ENCODE measurements around the gene SLC26A3.

The SLC26A3 gene

GRCh38 chr7:107758667-107759066 lies 44.4 kb downstream of the SLC26A3 start:
- TF ChIP-seq CTCF (IDR thresholded peaks at IDR 0.05; ENCODE audit: low read depth, low read length) = no peak
- H3K4me3 ChIP-seq (ENCODE audit: low read depth, low read length) = no peak overlapping the region

DNA sequence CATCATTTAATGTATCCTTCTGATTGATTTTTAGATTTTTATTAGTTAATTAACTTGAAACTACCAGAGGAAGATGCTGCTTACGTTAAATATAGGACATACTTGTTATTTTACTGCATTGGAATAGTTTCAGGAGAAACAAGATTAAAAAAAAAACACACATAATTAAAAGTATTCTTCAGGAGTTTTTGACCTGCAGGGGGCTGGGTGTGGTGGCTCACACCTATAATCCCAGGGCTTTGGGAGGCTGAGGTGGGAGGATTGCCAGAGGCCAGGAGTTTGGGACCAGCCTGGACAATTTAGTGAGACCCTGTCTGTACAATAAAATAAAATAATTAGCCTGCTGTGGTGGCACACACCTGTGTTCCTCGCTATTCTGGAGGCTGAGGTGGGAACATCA lies 48.4 kb downstream of the SLC26A3 start:
- no peak for TF ChIP-seq CTCF (IDR thresholded peaks at IDR 0.05; ENCODE audit: low read depth, low read length)

DNA sequence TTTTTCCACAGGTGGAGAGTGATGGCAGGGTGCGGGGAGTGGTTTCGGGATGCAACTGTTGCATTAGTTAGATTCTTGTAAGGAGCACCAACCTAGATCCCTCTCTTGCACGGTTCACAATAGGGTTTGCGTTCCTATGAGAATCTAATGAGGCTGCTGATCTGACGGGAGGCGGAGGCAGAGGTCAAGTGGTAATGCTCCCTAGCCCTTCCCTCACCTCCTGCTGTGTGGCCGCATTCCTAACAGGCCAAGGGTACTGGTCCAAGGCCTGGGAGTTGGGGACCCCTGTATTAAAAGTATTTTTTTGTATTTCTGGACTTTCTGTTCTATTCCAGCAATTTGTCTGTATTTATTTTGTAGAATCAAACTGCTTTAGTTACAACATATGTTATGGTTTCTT lies 51.9 kb downstream of the SLC26A3 start:
- H3K4me3 ChIP-seq (ENCODE audit: low read depth, low read length) = no peak overlapping the region
- TF ChIP-seq CTCF (IDR thresholded peaks at IDR 0.05; ENCODE audit: low read depth, low read length) = no peak

More for the DNA sequence above, 48.4 kb downstream of the SLC26A3 start:
- H3K4me3 ChIP-seq (ENCODE audit: low read depth, low read length) = no peak overlapping the region

GRCh38 chr7:107746006-107746405 lies 57.0 kb downstream of the SLC26A3 start:
- no peak for TF ChIP-seq CTCF (IDR thresholded peaks at IDR 0.05; ENCODE audit: low read depth, low read length)
- H3K4me3 ChIP-seq (ENCODE audit: low read depth, low read length) = peak overlapping the region; percentile 93

DNA sequence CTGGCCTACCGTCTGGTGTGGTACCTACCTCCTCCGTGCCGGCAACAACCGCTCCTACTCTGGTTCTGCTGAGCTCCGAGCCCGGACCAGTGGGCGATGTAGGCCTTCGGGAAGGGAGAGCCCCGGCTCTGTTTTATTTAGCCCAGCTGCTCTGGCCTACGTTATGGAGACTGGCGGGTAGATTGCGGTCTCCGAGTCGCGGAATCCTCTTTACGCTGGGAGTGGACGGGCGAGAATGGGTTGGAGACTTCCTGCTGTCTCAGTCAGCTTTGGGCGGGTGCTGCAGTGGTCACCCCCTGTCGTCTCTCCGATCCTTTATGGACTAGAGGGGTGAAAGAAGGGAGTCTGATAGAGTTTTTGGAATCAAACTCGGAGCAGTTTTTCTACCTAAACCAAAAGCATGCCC lies 58.7 kb downstream of the SLC26A3 start:
- no peak for TF ChIP-seq CTCF (IDR thresholded peaks at IDR 0.05; ENCODE audit: low read depth, low read length)
- peak overlapping the region; percentile 93 for H3K4me3 ChIP-seq (ENCODE audit: low read depth, low read length)

DNA sequence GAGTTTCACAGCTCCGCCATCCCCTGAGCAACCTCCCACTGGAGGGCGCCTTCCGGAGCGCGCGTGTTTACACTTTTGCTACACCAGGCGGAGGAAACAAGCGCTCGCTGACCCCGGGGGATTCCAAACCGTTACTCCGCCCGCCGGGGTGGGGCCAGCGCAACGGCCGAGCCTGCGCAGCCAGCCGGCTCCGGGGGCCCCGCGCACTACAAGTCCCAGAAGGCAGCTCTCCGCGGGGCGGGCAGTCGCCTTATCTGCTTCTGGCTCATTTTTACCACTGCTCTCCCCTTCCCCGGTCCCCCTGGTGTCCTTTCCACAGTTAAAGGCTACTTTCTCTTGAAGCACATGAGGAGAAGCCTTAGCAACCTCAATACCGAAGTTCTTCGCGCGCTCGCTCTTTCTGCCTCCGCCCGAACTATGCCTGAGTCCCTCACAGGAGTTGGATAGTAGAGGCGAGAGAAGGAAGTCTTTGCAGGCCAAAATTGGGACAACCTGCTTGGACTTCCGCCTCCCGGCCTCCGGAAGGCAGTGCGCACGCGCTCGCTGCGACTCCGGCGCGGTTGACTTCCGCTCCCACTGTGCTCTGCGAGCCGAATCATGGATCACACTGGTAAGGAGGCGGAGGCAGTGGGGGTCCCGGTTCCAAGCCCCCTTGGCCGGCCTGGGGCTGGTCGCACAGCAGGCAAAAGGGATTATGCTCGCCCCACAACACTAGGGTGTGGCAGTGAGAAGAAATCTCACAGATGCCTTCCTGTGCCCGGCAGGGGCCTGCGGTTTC lies 59.3 kb downstream of the SLC26A3 start, which contains the start of gene CBLL1:
TSS of gene CBLL1 (plus strand) at position 576 of the 778 bp plus-strand sequence. CDS start at position 598, 22 bp downstream.
- H3K4me3 ChIP-seq (ENCODE audit: low read depth, low read length) = peak within 1 kb of the TSS; percentile 93
- peak; percentile 64 for TF ChIP-seq CTCF (IDR thresholded peaks at IDR 0.05; ENCODE audit: low read depth, low read length)

All from WI38 (cell line).